Testis (tissue), 3 donors: ENCODE results near the gene ID3. TPM values are rescaled to one million over a fixed set of nuclear protein-coding genes. Genes with fewer than 3 reads are reported as not detected.

ENCODE experiments used
- DNase-seq: peaks from one replicate; pipeline ENCODE4 v3.0.0-alpha.2; 2019
- H3K27ac ChIP-seq, 2 donors: fragments of 200-600 bp; sonication (generic); one replicate each; pipeline ENCODE4 v1.5.1; 2019
- H3K27me3 ChIP-seq: fragments of 200-600 bp; sonication (generic); one replicate; pipeline ENCODE4 v1.5.1; 2019
- H3K36me3 ChIP-seq: fragments of 200-600 bp; sonication (generic); one replicate; pipeline ENCODE4 v1.5.1; 2017; ENCODE audit warnings: low read depth; ENCODE audit errors: missing control alignments
- H3K4me1 ChIP-seq: fragments of 200-600 bp; sonication (generic); one replicate; pipeline ENCODE4 v1.5.1; 2019
- H3K4me3 ChIP-seq, 2 donors: fragments of 200-600 bp; sonication (generic); one replicate each; pipeline ENCODE4 v1.5.1; 2017 to 2019
- H3K9me3 ChIP-seq: fragments of 200-600 bp; sonication (generic); one replicate; pipeline ENCODE4 v1.5.1; 2017
- POLR2A ChIP-seq: fragments of 450-650 bp; IDR thresholded peaks from one replicate; pipeline ENCODE4 v1.6.1; 2017; ENCODE audit warnings: antibody characterized with exemption, mild to moderate bottlenecking, moderate library complexity
- WGBS, 2 donors: methylation state at CpG; one replicate each; pipeline ENCODE4 v1.1.5; 2018; 5-methylcytosine and 5-hydroxymethylcytosine counted together
- intact Hi-C: fragments of 100-400 bp; cut with DNase I; formaldehyde crosslinking; loops from one replicate; pipeline ENCODE4 v1.15.1; 2023; ENCODE audit warnings: low total_unique reads
- polyA plus RNA-seq: library from polyadenylated mRNA; stranded (reverse); fragments of 350-450 nt; fragmentation: Illumina TruSeq; extraction: RNeasy Lipid Tissue Mini Kit (QIAGEN cat#74804); gene quantifications from one replicate; pipeline ENCODE4 v1.2.3, GENCODE V29; 2014; ENCODE audit warnings: low read depth, low replicate concordance; ENCODE audit not compliant: insufficient read depth
- total RNA-seq, 2 donors: library from RNA; depleted of rRNA; stranded (reverse); fragments of >200 nt; gene quantifications; one replicate each; pipeline ENCODE4 v1.2.3, GENCODE V29; 2016
- TF ChIP-seq, protein P1 (sequence below), 3 experiments: fragments of 450-650 bp in 2 of 3; fragments of 200-600 bp in 1 of 3; sonication (generic) in 1 of 3; IDR thresholded peaks; one replicate each; pipeline ENCODE4 v1.5.1; 2016 to 2019; ENCODE audit warnings: antibody characterized with exemption in 3 of 3, mild to moderate bottlenecking in 2 of 3, moderate library complexity in 1 of 3

Gene ID3
- total and polyA plus RNA-seq, 3 donors from 2014 or later = 24.5 to 34.5 (median 27.2) TPM

DNA sequence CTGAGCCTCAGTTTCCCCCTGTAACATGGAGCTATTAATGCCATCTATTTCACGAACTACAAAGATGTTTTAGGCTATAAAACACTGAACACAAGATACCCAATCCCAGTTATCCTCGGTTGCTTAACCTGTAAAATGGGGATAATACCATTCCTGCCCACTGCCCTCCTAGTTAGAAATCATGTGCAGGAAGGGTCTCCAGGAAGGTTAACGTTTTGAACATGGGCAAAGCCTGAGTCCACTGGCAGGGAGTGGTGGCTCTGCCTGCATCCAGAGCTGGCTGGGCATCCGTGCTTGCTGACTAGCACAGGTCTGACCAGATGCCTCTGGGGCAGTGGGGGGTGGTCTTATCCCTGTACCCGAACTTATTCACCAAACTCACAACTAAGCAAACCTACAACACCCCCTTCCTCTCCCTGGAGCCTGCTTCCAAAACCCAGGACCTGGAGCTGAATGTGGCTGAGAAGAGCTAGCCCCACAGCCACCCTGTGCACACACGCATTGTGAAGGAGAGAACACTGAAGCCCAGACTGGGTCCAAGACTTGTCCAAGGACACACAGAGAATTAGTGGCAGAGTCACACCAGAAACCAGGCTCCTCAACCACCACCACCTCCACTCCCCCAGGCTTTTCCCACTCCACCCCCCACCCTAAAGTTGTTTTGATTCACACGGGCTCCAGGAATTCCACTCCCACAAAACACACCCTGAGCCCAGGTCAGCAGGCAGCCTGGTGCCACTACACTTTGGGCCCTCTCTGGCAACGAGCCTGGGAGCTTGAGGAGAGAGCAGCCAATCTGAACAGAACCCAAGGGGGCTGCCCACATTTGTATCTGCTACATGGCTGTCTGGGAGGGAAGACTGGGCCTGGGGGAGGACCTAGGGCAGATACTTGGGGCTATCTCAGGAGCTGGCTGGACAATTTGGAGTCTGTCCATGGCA, 29.9 kb downstream of the ID3 start:
- no peaks in the 10 kb centered on the region for H3K9me3 ChIP-seq
- H3K27me3 ChIP-seq = no peaks in the 10 kb centered on the region
- peak; percentile 88 for DNase-seq
- H3K36me3 ChIP-seq = no peaks in the 10 kb centered on the region
- TF ChIP-seq, protein P1, sequence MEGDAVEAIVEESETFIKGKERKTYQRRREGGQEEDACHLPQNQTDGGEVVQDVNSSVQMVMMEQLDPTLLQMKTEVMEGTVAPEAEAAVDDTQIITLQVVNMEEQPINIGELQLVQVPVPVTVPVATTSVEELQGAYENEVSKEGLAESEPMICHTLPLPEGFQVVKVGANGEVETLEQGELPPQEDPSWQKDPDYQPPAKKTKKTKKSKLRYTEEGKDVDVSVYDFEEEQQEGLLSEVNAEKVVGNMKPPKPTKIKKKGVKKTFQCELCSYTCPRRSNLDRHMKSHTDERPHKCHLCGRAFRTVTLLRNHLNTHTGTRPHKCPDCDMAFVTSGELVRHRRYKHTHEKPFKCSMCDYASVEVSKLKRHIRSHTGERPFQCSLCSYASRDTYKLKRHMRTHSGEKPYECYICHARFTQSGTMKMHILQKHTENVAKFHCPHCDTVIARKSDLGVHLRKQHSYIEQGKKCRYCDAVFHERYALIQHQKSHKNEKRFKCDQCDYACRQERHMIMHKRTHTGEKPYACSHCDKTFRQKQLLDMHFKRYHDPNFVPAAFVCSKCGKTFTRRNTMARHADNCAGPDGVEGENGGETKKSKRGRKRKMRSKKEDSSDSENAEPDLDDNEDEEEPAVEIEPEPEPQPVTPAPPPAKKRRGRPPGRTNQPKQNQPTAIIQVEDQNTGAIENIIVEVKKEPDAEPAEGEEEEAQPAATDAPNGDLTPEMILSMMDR (IDR thresholded peaks at IDR 0.05) = no peak
- TF ChIP-seq POLR2A = no peak
- H3K27ac ChIP-seq = no peak overlapping the region
- H3K4me3 ChIP-seq = no peak overlapping the region
- intact Hi-C loops = no loop called here
- 51 to 67% methylated on average over 7 to 8 of the region's 8 CpGs for WGBS, 2 donors
- H3K4me1 ChIP-seq = peaks cover 38% of the 10 kb centered on the region

DNA sequence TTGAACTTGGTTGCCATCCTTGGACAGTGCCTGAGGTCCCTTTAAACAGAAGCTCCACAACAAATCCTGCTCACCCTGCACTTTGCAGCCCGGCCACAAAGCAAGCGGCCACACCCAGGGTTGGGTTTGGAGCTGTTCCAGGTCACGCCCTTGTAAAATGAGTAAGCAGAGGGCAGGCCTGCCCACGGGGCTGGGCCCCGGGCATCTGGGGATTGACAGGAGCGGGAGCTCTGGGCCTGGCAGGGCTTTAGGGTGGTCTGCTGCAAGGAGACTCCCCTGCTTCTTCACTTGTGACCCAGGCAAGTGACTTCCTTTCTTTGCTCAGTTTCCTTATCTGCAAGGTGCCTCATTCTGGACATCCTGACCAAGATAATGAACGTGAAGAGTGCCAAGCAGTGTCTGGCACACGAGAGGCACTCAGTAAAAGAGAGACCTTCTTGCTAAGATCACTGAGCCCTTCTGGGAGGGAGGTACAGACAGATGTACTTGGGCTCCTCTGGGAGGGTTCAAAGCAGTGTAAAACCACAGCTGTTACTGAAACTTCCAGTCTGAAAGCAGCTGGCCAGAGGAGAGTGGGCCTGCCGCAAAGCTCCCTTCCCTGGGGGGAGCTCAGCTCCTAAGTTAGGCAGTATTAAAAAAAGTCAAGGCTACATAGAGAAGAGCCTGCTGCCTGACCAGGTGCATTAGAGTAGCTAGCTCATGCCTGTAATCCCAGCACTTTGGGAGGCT, 30.9 kb downstream of the ID3 start:
- intact Hi-C loops = no loop called here
- no peak overlapping the region for H3K27ac ChIP-seq
- H3K27me3 ChIP-seq = no peaks in the 10 kb centered on the region
- DNase-seq = peak; percentile 83
- no peaks in the 10 kb centered on the region for H3K36me3 ChIP-seq
- TF ChIP-seq, protein P1 (IDR thresholded peaks at IDR 0.05) = no peak
- TF ChIP-seq POLR2A = no peak
- H3K4me1 ChIP-seq = peaks cover 38% of the 10 kb centered on the region
- H3K9me3 ChIP-seq = no peaks in the 10 kb centered on the region
- no peak overlapping the region for H3K4me3 ChIP-seq
- WGBS, 2 donors = 37 to 41% methylated on average over 3 to 9 of the region's 9 CpGs

GRCh38 chr1:23527900-23528249, 31.4 kb downstream of the ID3 start:
- 65 to 90% methylated on average over 6 of the region's 6 CpGs for WGBS, 2 donors
- H3K4me1 ChIP-seq = peaks cover 38% of the 10 kb centered on the region
- H3K27ac ChIP-seq = no peak overlapping the region

GRCh38 chr1:23527366-23527765, 31.9 kb downstream of the ID3 start:
- peaks cover 38% of the 10 kb centered on the region for H3K4me1 ChIP-seq
- H3K36me3 ChIP-seq = no peaks in the 10 kb centered on the region
- H3K27me3 ChIP-seq = no peaks in the 10 kb centered on the region
- no peaks in the 10 kb centered on the region for H3K9me3 ChIP-seq
- no peak overlapping the region for H3K4me3 ChIP-seq
- TF ChIP-seq, protein P1 (IDR thresholded peaks at IDR 0.05) = no peak
- TF ChIP-seq POLR2A = no peak
- no peak for DNase-seq
- intact Hi-C loops = no loop called here
- 83 to 91% methylated on average over 7 of the region's 7 CpGs for WGBS, 2 donors
- no peak overlapping the region for H3K27ac ChIP-seq

More at GRCh38 chr1:23527900-23528249, 31.4 kb downstream of the ID3 start:
- no peak overlapping the region for H3K4me3 ChIP-seq
- no peak for DNase-seq
- H3K36me3 ChIP-seq = no peaks in the 10 kb centered on the region
- H3K27me3 ChIP-seq = no peaks in the 10 kb centered on the region
- no peak for TF ChIP-seq POLR2A
- TF ChIP-seq, protein P1 (IDR thresholded peaks at IDR 0.05) = no peak
- H3K9me3 ChIP-seq = no peaks in the 10 kb centered on the region
- intact Hi-C loops = no loop called here
